ENCODE results near the gene LRRC74B. TPM values are rescaled to one million over a fixed set of nuclear protein-coding genes. Genes with fewer than 3 reads are reported as not detected.
"Not testable (repeated sequence)": the region's sequence is repeated elsewhere in the genome, so short reads cannot be mapped to it uniquely, and the experiment has no call there.

The LRRC74B gene
- polyA plus RNA-seq, 3 donors: 0.11 to 0.35 (median 0.19) TPM

- no peak for DNase-seq (ENCODE audit: extremely low read depth in 1 of 11, low read depth in 9 of 11, low spot score in 4 of 11)
Observed at GRCh38 chr22:21069375-21069774, 23.6 kb downstream of the LRRC74B start.

GRCh38 chr22:21070690-21071615 is 25.2 kb downstream of the LRRC74B start:
- no peak for DNase-seq (ENCODE audit: extremely low read depth in 1 of 11, low read depth in 9 of 11, low spot score in 4 of 11)

- DNase-seq (ENCODE audit: extremely low read depth in 1 of 11, low read depth in 9 of 11, low spot score in 4 of 11): not testable (repeated sequence)
Observed at GRCh38 chr22:21071796-21072195, 26.1 kb downstream of the LRRC74B start.

GRCh38 chr22:21073023-21073422 is 27.3 kb downstream of the LRRC74B start:
- DNase-seq (ENCODE audit: extremely low read depth in 1 of 11, low read depth in 9 of 11, low spot score in 4 of 11): no peak

GRCh38 chr22:21073482-21073881 is 27.7 kb downstream of the LRRC74B start:
- DNase-seq (ENCODE audit: extremely low read depth in 1 of 11, low read depth in 9 of 11, low spot score in 4 of 11): no peak

- DNase-seq (ENCODE audit: extremely low read depth in 1 of 11, low read depth in 9 of 11, low spot score in 4 of 11): no peak
Observed at GRCh38 chr22:21074102-21074715, 28.5 kb downstream of the LRRC74B start.

GRCh38 chr22:21075516-21076138 is 29.9 kb downstream of the LRRC74B start:
- no peak for DNase-seq (ENCODE audit: extremely low read depth in 1 of 11, low read depth in 9 of 11, low spot score in 4 of 11)

GRCh38 chr22:21076912-21077625 is 31.3 kb downstream of the LRRC74B start:
- no peak for DNase-seq (ENCODE audit: extremely low read depth in 1 of 11, low read depth in 9 of 11, low spot score in 4 of 11)

- no peak for DNase-seq (ENCODE audit: extremely low read depth in 1 of 11, low read depth in 9 of 11, low spot score in 4 of 11)
Observed at GRCh38 chr22:21077884-21078508, 32.2 kb downstream of the LRRC74B start.

- DNase-seq (ENCODE audit: extremely low read depth in 1 of 11, low read depth in 9 of 11, low spot score in 4 of 11): no peak
Observed at GRCh38 chr22:21078916-21079315, 33.2 kb downstream of the LRRC74B start.

GRCh38 chr22:21079493-21079892 is 33.7 kb downstream of the LRRC74B start:
- DNase-seq (ENCODE audit: extremely low read depth in 1 of 11, low read depth in 9 of 11, low spot score in 4 of 11): no peak

- no peak for DNase-seq (ENCODE audit: extremely low read depth in 1 of 11, low read depth in 9 of 11, low spot score in 4 of 11)
Observed at GRCh38 chr22:21080435-21081137, 34.8 kb downstream of the LRRC74B start.

GRCh38 chr22:21082248-21082647 is 36.5 kb downstream of the LRRC74B start:
- no peak for DNase-seq (ENCODE audit: extremely low read depth in 1 of 11, low read depth in 9 of 11, low spot score in 4 of 11)

- DNase-seq (ENCODE audit: extremely low read depth in 1 of 11, low read depth in 9 of 11, low spot score in 4 of 11): no peak
Observed at GRCh38 chr22:21087119-21087518, 41.4 kb downstream of the LRRC74B start.

- DNase-seq (ENCODE audit: extremely low read depth in 1 of 11, low read depth in 9 of 11, low spot score in 4 of 11): not testable (repeated sequence)
Observed at GRCh38 chr22:21087926-21088325, 42.2 kb downstream of the LRRC74B start.

GRCh38 chr22:21091220-21091619 is 45.5 kb downstream of the LRRC74B start:
- DNase-seq (ENCODE audit: extremely low read depth in 1 of 11, low read depth in 9 of 11, low spot score in 4 of 11): not testable (repeated sequence)

GRCh38 chr22:21092797-21093554 is 47.2 kb downstream of the LRRC74B start:
- DNase-seq (ENCODE audit: extremely low read depth in 1 of 11, low read depth in 9 of 11, low spot score in 4 of 11): no peak
